Measurements from ENCODE around the gene STXBP5L. TPM values are rescaled to one million over a fixed set of nuclear protein-coding genes. Genes with fewer than 3 reads are reported as not detected.

Gene STXBP5L
- not detected for total RNA-seq
- long read RNA-seq = 0 reads

- ATAC-seq = peak; percentile 98 to 99 (median 98)
- peaks cover 5 to 23% of the 10 kb centered on the region in 2 donors for H3K27me3 ChIP-seq
Measured at GRCh38 chr3:120908030-120908794, at the start of gene STXBP5L. Gene STXBP5L (plus strand): TSS chr3:120908205. CDS start chr3:120909579, 1,374 bp downstream.

GRCh38 chr3:120858521-120858920, 49.5 kb upstream of the STXBP5L start:
- Histone ChIP-seq H3K4me3 (no peak overlapping the region), H3K27me3 (no peaks in the 10 kb centered on the region), H3K9me3 (no peaks in the 10 kb centered on the region), H3K4me1 (no peaks in the 10 kb centered on the region), H3K36me3 (no peaks in the 10 kb centered on the region), H3K27ac (no peak overlapping the region)
- no peak for ATAC-seq
- intact Hi-C loops (cut with DNase I) = no loop called here
- TF ChIP-seq POLR2A (IDR thresholded peaks at IDR 0.05) = no peak
- TF ChIP-seq CTCF (IDR thresholded peaks at IDR 0.05) = no peak
- DNase-seq = no peak
- 59% methylated on average over 3 of the region's 3 CpGs for WGBS (ENCODE audit: insufficient coverage, low coverage, low lambda C conversion rate, missing lambda C conversion rate)

More at GRCh38 chr3:120908030-120908794, at the start of gene STXBP5L:
- Histone ChIP-seq H3K4me1 (no peaks in the 10 kb centered on the region), H3K4me3 (peak within 1 kb of the TSS in 1 of 3 donors; percentile 39), H3K9me3 (no peaks in the 10 kb centered on the region), H3K27ac (no peak within 1 kb of the TSS), H3K36me3 (no peaks in the 10 kb centered on the region)
- peak; percentile 56 to 75 (median 65) for DNase-seq
- intact Hi-C loops (cut with DNase I) = no loop called here
- TF ChIP-seq CTCF (IDR thresholded peaks at IDR 0.05) = no peak
- TF ChIP-seq POLR2A (IDR thresholded peaks at IDR 0.05) = no peak
- 4% methylated on average over 34 of the region's 83 CpGs for WGBS (ENCODE audit: insufficient coverage, low coverage, low lambda C conversion rate, missing lambda C conversion rate)

GRCh38 chr3:120864541-120864940, 43.5 kb upstream of the STXBP5L start:
- H3K27ac ChIP-seq = no peak overlapping the region
- ATAC-seq = no peak
- DNase-seq = no peak
- 51% methylated on average over 4 of the region's 5 CpGs for WGBS (ENCODE audit: insufficient coverage, low coverage, low lambda C conversion rate, missing lambda C conversion rate)
- intact Hi-C loops (cut with DNase I) = no loop called here
- H3K27me3 ChIP-seq = no peaks in the 10 kb centered on the region
- H3K4me3 ChIP-seq = no peak overlapping the region
- H3K9me3 ChIP-seq = no peaks in the 10 kb centered on the region
- no peaks in the 10 kb centered on the region for H3K36me3 ChIP-seq
- TF ChIP-seq POLR2A (IDR thresholded peaks at IDR 0.05) (no peak), CTCF (IDR thresholded peaks at IDR 0.05) (no peak)
- H3K4me1 ChIP-seq = no peaks in the 10 kb centered on the region

- H3K9me3 ChIP-seq = no peaks in the 10 kb centered on the region
- WGBS (ENCODE audit: insufficient coverage, low coverage, low lambda C conversion rate, missing lambda C conversion rate) = 12% methylated on average over 1 of the region's 1 CpG
- H3K4me1 ChIP-seq = no peaks in the 10 kb centered on the region
- no peak overlapping the region for H3K4me3 ChIP-seq
- no peak for DNase-seq
- no peaks in the 10 kb centered on the region for H3K27me3 ChIP-seq
- intact Hi-C loops (cut with DNase I) = no loop called here
- no peak overlapping the region for H3K27ac ChIP-seq
- ATAC-seq = no peak
- no peaks in the 10 kb centered on the region for H3K36me3 ChIP-seq
- TF ChIP-seq CTCF (IDR thresholded peaks at IDR 0.05) (no peak), POLR2A (IDR thresholded peaks at IDR 0.05) (no peak)
Measured at GRCh38 chr3:120875507-120875906, 32.5 kb upstream of the STXBP5L start.
